Liver (tissue), 9 donors: ENCODE measurements around the gene EIPR1. TPM values are rescaled to one million over a fixed set of nuclear protein-coding genes. Genes with fewer than 3 reads are reported as not detected.

ENCODE experiments used
- DNase-seq: peaks from one replicate; pipeline ENCODE4 v3.0.0-alpha.2; 2017; ENCODE audit warnings: low spot score
- H3K27ac ChIP-seq, 2 donors: one replicate each; pipeline ENCODE4 v1.7.0; 2013; ENCODE audit warnings: inconsistent platforms in 2 of 2, low read length in 2 of 2, control low read depth in 1 of 2, low read depth in 1 of 2, mild to moderate bottlenecking in 1 of 2
- H3K27me3 ChIP-seq, 4 donors: one replicate each; pipeline versions ENCODE4 v1.6.1 to v1.7.0; 2013; ENCODE audit warnings: low read length in 3 of 4, inconsistent platforms in 1 of 4, mild to moderate bottlenecking in 1 of 4, moderate library complexity in 1 of 4; ENCODE audit not compliant: control insufficient read depth in 4 of 4, insufficient read depth in 4 of 4
- H3K36me3 ChIP-seq, 4 donors: one replicate each; pipeline versions ENCODE4 v1.6.1 to v1.7.0; 2013; ENCODE audit warnings: low read length in 3 of 4, mild to moderate bottlenecking in 3 of 4, low read depth in 1 of 4, moderate library complexity in 1 of 4; ENCODE audit not compliant: control insufficient read depth in 4 of 4, insufficient read depth in 3 of 4
- H3K4me1 ChIP-seq, 4 donors: one replicate each; pipeline versions ENCODE4 v1.6.1 to v1.7.0; 2013; ENCODE audit warnings: low read length in 3 of 4, mild to moderate bottlenecking in 3 of 4, moderate library complexity in 1 of 4; ENCODE audit not compliant: control insufficient read depth in 4 of 4, insufficient read depth in 4 of 4
- H3K4me3 ChIP-seq, 3 donors: one replicate each; pipeline versions ENCODE4 v1.6.1 to v1.7.0; 2013; ENCODE audit warnings: low read length in 3 of 3, control low read depth in 1 of 3, low read depth in 1 of 3, mild to moderate bottlenecking in 1 of 3
- H3K9ac ChIP-seq, 2 donors: one replicate each; pipeline ENCODE4 v1.7.0; 2013; ENCODE audit warnings: low read length in 2 of 2, mild to moderate bottlenecking in 2 of 2, moderate library complexity in 2 of 2, control low read depth in 1 of 2, low read depth in 1 of 2
- H3K9me3 ChIP-seq, 4 donors: one replicate each; pipeline versions ENCODE4 v1.6.1 to v1.7.0; 2013; ENCODE audit warnings: low read length in 3 of 4; ENCODE audit not compliant: control insufficient read depth in 4 of 4
- EGR1 ChIP-seq, 2 donors: IDR thresholded peaks; 2 replicates each; pipeline ENCODE4 v1.6.1; 2016 to 2018; ENCODE audit warnings: antibody characterized with exemption in 2 of 2, low read depth in 2 of 2
- FOXA1 ChIP-seq: IDR thresholded peaks from 2 replicates; pipeline ENCODE4 v1.6.1; 2016; ENCODE audit warnings: antibody characterized with exemption
- FOXA2 ChIP-seq: IDR thresholded peaks from 2 replicates; pipeline ENCODE4 v1.6.1; 2016; ENCODE audit warnings: antibody characterized with exemption
- GABPA ChIP-seq, 2 donors: IDR thresholded peaks in 1 of 2; conservative IDR thresholded peaks in 1 of 2; 2 replicates each; pipeline ENCODE4 v1.6.1; 2016; ENCODE audit warnings: antibody characterized with exemption in 2 of 2, mild to moderate bottlenecking in 1 of 2, moderate library complexity in 1 of 2
- HNF4A ChIP-seq, 2 donors: conservative IDR thresholded peaks; 2 replicates each; pipeline ENCODE4 v1.6.1; 2016; ENCODE audit warnings: antibody characterized with exemption in 2 of 2, mild to moderate bottlenecking in 2 of 2
- HNF4G ChIP-seq: IDR thresholded peaks from 2 replicates; pipeline ENCODE4 v1.6.1; 2016; ENCODE audit warnings: antibody characterized with exemption
- JUND ChIP-seq, 2 donors: IDR thresholded peaks; 2 replicates each; pipeline ENCODE4 v1.6.1; 2016; ENCODE audit warnings: antibody characterized with exemption in 2 of 2
- RAD21 ChIP-seq, 2 donors: IDR thresholded peaks; 2 replicates each; pipeline ENCODE4 v1.6.1; 2016; ENCODE audit warnings: antibody characterized with exemption in 2 of 2, mild to moderate bottlenecking in 2 of 2
- RXRA ChIP-seq, 2 donors: IDR thresholded peaks; 2 replicates each; pipeline ENCODE4 v1.6.1; 2017 to 2018; ENCODE audit warnings: antibody characterized with exemption in 2 of 2, mild to moderate bottlenecking in 1 of 2
- SP1 ChIP-seq: IDR thresholded peaks from 2 replicates; pipeline ENCODE4 v1.6.1; 2018; ENCODE audit warnings: antibody characterized with exemption, mild to moderate bottlenecking
- TAF1 ChIP-seq: conservative IDR thresholded peaks from 2 replicates; pipeline ENCODE4 v1.6.1; 2016; ENCODE audit warnings: antibody characterized with exemption, mild to moderate bottlenecking
- YY1 ChIP-seq: IDR thresholded peaks from 2 replicates; pipeline ENCODE4 v1.6.1; 2016; ENCODE audit warnings: antibody characterized with exemption, mild to moderate bottlenecking
- WGBS: extraction: QIAGEN DNeasy Blood & Tissue Kit; methylation state at CpG from one replicate; pipeline ENCODE4 v1.1.7; 2013; 5-methylcytosine and 5-hydroxymethylcytosine counted together
- polyA plus RNA-seq, 2 donors: library from polyadenylated mRNA; stranded (reverse) in 1 of 2; unstranded in 1 of 2; fragments of 200-250 nt in 1 of 2; fragments of >200 nt in 1 of 2; fragmentation: Nextera tagmentation in 1 of 2; extraction: Ambion mirVana in 1 of 2; gene quantifications; one replicate each; pipeline versions ENCODE4 v1.2.1 to v1.2.3, GENCODE V29; 2013 to 2015
- total RNA-seq, 2 donors: library from RNA; depleted of rRNA; stranded (reverse); fragments of >200 nt; gene quantifications; one replicate each; pipeline ENCODE4 v1.2.3, GENCODE V29; 2014
- TF ChIP-seq, protein P1 (sequence below): IDR thresholded peaks from 2 replicates; pipeline ENCODE4 v1.6.1; 2016; ENCODE audit warnings: antibody characterized with exemption
- TF ChIP-seq, protein P2 (sequence below): IDR thresholded peaks from 2 replicates; pipeline ENCODE4 v1.6.1; 2016; ENCODE audit warnings: antibody characterized with exemption
- TF ChIP-seq, protein P3 (sequence below): IDR thresholded peaks from 2 replicates; pipeline ENCODE4 v1.6.1; 2016; ENCODE audit warnings: antibody characterized with exemption, mild to moderate bottlenecking
- TF ChIP-seq, protein P4 (sequence below): fragments of 150-350 bp; IDR thresholded peaks from 2 replicates; pipeline ENCODE4 v1.5.1; 2017; ENCODE audit warnings: improper control_type of control experiment, low read depth, low read length; ENCODE audit not compliant: missing input control
- TF ChIP-seq, protein P5 (sequence below): IDR thresholded peaks from 2 replicates; pipeline ENCODE4 v1.6.1; 2016; ENCODE audit warnings: antibody characterized with exemption
- donor health status: healthy.
- donor health status: healthy.
- donor health status: healthy.
- donor health status: healthy.
- donor health status: healthy.

The EIPR1 gene
- total and polyA plus RNA-seq, 4 donors, result 7.6 to 12.1 (median 11.4) TPM

GRCh38 chr2:3189076-3189591 lies 188.5 kb downstream of the EIPR1 start:
- H3K27me3 ChIP-seq, result no peaks in the 10 kb centered on the region
- H3K27ac ChIP-seq, result no peak overlapping the region
- H3K4me3 ChIP-seq, result no peak overlapping the region
- TF ChIP-seq EGR1 (IDR thresholded peaks at IDR 0.05; ENCODE audit: low read depth in 2 of 2), result no peak
- TF ChIP-seq, protein P1, sequence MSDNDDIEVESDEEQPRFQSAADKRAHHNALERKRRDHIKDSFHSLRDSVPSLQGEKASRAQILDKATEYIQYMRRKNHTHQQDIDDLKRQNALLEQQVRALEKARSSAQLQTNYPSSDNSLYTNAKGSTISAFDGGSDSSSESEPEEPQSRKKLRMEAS, result no peak
- TF ChIP-seq, protein P2, sequence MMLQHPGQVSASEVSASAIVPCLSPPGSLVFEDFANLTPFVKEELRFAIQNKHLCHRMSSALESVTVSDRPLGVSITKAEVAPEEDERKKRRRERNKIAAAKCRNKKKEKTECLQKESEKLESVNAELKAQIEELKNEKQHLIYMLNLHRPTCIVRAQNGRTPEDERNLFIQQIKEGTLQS, result no peak
- TF ChIP-seq, protein P3, sequence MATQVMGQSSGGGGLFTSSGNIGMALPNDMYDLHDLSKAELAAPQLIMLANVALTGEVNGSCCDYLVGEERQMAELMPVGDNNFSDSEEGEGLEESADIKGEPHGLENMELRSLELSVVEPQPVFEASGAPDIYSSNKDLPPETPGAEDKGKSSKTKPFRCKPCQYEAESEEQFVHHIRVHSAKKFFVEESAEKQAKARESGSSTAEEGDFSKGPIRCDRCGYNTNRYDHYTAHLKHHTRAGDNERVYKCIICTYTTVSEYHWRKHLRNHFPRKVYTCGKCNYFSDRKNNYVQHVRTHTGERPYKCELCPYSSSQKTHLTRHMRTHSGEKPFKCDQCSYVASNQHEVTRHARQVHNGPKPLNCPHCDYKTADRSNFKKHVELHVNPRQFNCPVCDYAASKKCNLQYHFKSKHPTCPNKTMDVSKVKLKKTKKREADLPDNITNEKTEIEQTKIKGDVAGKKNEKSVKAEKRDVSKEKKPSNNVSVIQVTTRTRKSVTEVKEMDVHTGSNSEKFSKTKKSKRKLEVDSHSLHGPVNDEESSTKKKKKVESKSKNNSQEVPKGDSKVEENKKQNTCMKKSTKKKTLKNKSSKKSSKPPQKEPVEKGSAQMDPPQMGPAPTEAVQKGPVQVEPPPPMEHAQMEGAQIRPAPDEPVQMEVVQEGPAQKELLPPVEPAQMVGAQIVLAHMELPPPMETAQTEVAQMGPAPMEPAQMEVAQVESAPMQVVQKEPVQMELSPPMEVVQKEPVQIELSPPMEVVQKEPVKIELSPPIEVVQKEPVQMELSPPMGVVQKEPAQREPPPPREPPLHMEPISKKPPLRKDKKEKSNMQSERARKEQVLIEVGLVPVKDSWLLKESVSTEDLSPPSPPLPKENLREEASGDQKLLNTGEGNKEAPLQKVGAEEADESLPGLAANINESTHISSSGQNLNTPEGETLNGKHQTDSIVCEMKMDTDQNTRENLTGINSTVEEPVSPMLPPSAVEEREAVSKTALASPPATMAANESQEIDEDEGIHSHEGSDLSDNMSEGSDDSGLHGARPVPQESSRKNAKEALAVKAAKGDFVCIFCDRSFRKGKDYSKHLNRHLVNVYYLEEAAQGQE, result no peak
- TF ChIP-seq RXRA (IDR thresholded peaks at IDR 0.05), result no peak
- no peak for TF ChIP-seq HNF4G
- TF ChIP-seq, protein P4, sequence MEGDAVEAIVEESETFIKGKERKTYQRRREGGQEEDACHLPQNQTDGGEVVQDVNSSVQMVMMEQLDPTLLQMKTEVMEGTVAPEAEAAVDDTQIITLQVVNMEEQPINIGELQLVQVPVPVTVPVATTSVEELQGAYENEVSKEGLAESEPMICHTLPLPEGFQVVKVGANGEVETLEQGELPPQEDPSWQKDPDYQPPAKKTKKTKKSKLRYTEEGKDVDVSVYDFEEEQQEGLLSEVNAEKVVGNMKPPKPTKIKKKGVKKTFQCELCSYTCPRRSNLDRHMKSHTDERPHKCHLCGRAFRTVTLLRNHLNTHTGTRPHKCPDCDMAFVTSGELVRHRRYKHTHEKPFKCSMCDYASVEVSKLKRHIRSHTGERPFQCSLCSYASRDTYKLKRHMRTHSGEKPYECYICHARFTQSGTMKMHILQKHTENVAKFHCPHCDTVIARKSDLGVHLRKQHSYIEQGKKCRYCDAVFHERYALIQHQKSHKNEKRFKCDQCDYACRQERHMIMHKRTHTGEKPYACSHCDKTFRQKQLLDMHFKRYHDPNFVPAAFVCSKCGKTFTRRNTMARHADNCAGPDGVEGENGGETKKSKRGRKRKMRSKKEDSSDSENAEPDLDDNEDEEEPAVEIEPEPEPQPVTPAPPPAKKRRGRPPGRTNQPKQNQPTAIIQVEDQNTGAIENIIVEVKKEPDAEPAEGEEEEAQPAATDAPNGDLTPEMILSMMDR, result no peak
- no peaks in the 10 kb centered on the region for H3K9me3 ChIP-seq
- WGBS, result 92% methylated on average over 26 of the region's 26 CpGs
- no peaks in the 10 kb centered on the region for H3K4me1 ChIP-seq
- DNase-seq, result no peak
- H3K36me3 ChIP-seq, result peaks cover 11 to 47% (median 17%) of the 10 kb centered on the region in 4 donors
- no peak overlapping the region for H3K9ac ChIP-seq

DNA sequence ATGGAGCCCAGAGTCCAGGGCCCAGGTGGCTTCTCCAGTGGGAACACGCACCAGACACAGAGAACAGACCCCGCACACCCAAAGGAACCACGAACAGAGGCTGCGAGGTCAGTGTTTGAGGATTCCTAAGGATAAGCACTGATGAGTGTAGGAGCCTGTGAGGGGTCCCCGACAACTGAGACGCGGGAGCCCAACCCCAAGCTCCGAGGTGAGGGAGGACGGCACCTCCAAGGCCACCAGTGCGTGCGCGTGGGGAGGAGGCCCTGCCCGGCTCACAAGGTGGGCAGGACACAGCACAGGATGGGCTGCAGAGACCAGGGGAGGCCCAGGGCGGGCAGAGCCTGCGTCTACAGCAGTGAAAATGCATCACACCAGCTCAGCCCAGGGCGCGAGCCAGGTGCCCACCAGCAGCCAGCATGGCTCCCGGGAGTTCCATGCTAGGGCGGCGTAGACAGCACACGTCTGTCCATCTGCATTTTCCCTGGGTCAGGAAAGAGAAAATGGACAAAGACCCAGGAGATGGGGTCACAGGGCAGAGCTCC lies 189.1 kb downstream of the EIPR1 start:
- H3K9me3 ChIP-seq, result no peaks in the 10 kb centered on the region
- no peak overlapping the region for H3K4me3 ChIP-seq
- WGBS, result 97% methylated on average over 21 of the region's 21 CpGs
- no peak overlapping the region for H3K27ac ChIP-seq
- H3K36me3 ChIP-seq, result peaks cover 9 to 44% (median 17%) of the 10 kb centered on the region in 4 donors
- no peak for DNase-seq
- no peak overlapping the region for H3K9ac ChIP-seq
- no peaks in the 10 kb centered on the region for H3K27me3 ChIP-seq
- no peaks in the 10 kb centered on the region for H3K4me1 ChIP-seq
- TF ChIP-seq FOXA2 (no peak), JUND (IDR thresholded peaks at IDR 0.05) (no peak), EGR1 (IDR thresholded peaks at IDR 0.05; ENCODE audit: low read depth in 2 of 2) (no peak), YY1 (no peak), RAD21 (IDR thresholded peaks at IDR 0.05) (no peak), RXRA (IDR thresholded peaks at IDR 0.05) (no peak), FOXA1 (no peak), GABPA (IDR thresholded peaks at IDR 0.05 in 1 of 2, conservative IDR thresholded peaks at IDR 0.05 in 1 of 2) (no peak), TAF1 (no peak), HNF4A (conservative IDR thresholded peaks at IDR 0.05) (no peak), SP1 (no peak)
- TF ChIP-seq, protein P4, result no peak
- TF ChIP-seq, protein P5, sequence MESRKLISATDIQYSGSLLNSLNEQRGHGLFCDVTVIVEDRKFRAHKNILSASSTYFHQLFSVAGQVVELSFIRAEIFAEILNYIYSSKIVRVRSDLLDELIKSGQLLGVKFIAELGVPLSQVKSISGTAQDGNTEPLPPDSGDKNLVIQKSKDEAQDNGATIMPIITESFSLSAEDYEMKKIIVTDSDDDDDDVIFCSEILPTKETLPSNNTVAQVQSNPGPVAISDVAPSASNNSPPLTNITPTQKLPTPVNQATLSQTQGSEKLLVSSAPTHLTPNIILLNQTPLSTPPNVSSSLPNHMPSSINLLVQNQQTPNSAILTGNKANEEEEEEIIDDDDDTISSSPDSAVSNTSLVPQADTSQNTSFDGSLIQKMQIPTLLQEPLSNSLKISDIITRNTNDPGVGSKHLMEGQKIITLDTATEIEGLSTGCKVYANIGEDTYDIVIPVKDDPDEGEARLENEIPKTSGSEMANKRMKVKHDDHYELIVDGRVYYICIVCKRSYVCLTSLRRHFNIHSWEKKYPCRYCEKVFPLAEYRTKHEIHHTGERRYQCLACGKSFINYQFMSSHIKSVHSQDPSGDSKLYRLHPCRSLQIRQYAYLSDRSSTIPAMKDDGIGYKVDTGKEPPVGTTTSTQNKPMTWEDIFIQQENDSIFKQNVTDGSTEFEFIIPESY, result no peak
- TF ChIP-seq, protein P1, result no peak
- TF ChIP-seq, protein P3, result no peak
